HepG2 (cell line): ENCODE data around the gene PA2G4. TPM values are rescaled to one million over a fixed set of nuclear protein-coding genes. Genes with fewer than 3 reads are reported as not detected.

Experiments
- AKAP8 ChIP-seq: sonication (generic); formaldehyde crosslinking; IDR thresholded peaks from 2 replicates; pipeline ENCODE4 v1.5.1; 2020; ENCODE audit warnings: mild to moderate bottlenecking, missing genetic modification reagents
- FOXP1 ChIP-seq, 2 experiments: fragments of 450-650 bp in 1 of 2; IDR thresholded peaks; 2 replicates each; pipeline ENCODE4 v1.6.1; 2017 to 2018; ENCODE audit warnings: antibody characterized with exemption in 1 of 2
- MYC ChIP-seq: sonication (generic); formaldehyde crosslinking; IDR thresholded peaks from 2 replicates; pipeline ENCODE4 v1.9.0; 2021; ENCODE audit warnings: missing genetic modification reagents, borderline replicate concordance
- NRL ChIP-seq: sonication (generic); formaldehyde crosslinking; IDR thresholded peaks from 2 replicates; pipeline ENCODE4 v1.5.0; 2020; ENCODE audit warnings: missing genetic modification reagents, mild to moderate bottlenecking, moderate library complexity, borderline replicate concordance
- POLR2G ChIP-seq: fragments of 200-400 bp; formaldehyde crosslinking; IDR thresholded peaks from 2 replicates; pipeline ENCODE4 v1.6.1; 2018; ENCODE audit warnings: mild to moderate bottlenecking, low read depth, low read length, moderate library complexity
- TRAFD1 ChIP-seq: sonication (generic); formaldehyde crosslinking; IDR thresholded peaks from 2 replicates; pipeline ENCODE4 v1.5.1; 2020; ENCODE audit warnings: missing genetic modification reagents, mild to moderate bottlenecking, borderline replicate concordance
- YY1 ChIP-seq: IDR thresholded peaks from 2 replicates; pipeline ENCODE4 v1.6.1; 2011; ENCODE audit warnings: low read length, low read depth, moderate library complexity, mild to moderate bottlenecking; ENCODE audit not compliant: insufficient read depth, insufficient replicate concordance
- ZNF136 ChIP-seq: sonication (generic); formaldehyde crosslinking; IDR thresholded peaks from 2 replicates; pipeline ENCODE4 v1.8.1; 2022; ENCODE audit warnings: low read depth, mild to moderate bottlenecking, moderate library complexity, missing genetic modification reagents
- ZNF329 ChIP-seq: sonication (generic); formaldehyde crosslinking; IDR thresholded peaks from 2 replicates; pipeline ENCODE4 v1.9.0; 2021; ENCODE audit warnings: low read depth, mild to moderate bottlenecking, missing genetic modification reagents
- polyA plus RNA-seq, 8 experiments: library from polyadenylated mRNA; depleted of rRNA in 3 of 8; stranded (reverse) in 7 of 8; unstranded in 1 of 8; fragments of >200 nt; fragmentation: Illumina TruSeq in 4 of 8; extraction: Trizol in 4 of 8; gene quantifications; 2 replicates each; pipeline versions ENCODE4 v1.2.1 to v1.2.3, GENCODE V29; 2011 to 2016; ENCODE audit warnings: low read depth in 4 of 8, missing spikeins in 1 of 8, mixed read lengths in 1 of 8; ENCODE audit not compliant: insufficient read depth in 1 of 8
- total RNA-seq, 5 experiments: library from RNA; depleted of rRNA; stranded (reverse); fragments of >200 nt; fragmentation: Illumina TruSeq; extraction: Trizol; gene quantifications; 2 replicates each; pipeline ENCODE4 v1.2.3, GENCODE V29; 2016; ENCODE audit warnings: low read depth in 1 of 5
- TF ChIP-seq, protein P1 (sequence below): sonication (generic); formaldehyde crosslinking; IDR thresholded peaks from 2 replicates; pipeline ENCODE4 v1.4.0; 2020; ENCODE audit warnings: missing genetic modification reagents
- TF ChIP-seq, protein P2 (sequence below): sonication (generic); formaldehyde crosslinking; IDR thresholded peaks from 2 replicates; pipeline ENCODE4 v1.5.1; 2020; ENCODE audit warnings: mild to moderate bottlenecking, missing genetic modification reagents, borderline replicate concordance
- TF ChIP-seq, protein P3 (sequence below): sonication (generic); formaldehyde crosslinking; IDR thresholded peaks from 2 replicates; pipeline ENCODE4 v1.8.0; 2022; ENCODE audit warnings: missing genetic modification reagents, mild to moderate bottlenecking, inconsistent platforms, borderline replicate concordance

Gene PA2G4
- total and polyA plus RNA-seq, 2 of the 13 experiments (the other 11 are each of a cell fraction or from before 2014, with no cell fraction given): 147 to 240 TPM

- TF ChIP-seq, protein P1, sequence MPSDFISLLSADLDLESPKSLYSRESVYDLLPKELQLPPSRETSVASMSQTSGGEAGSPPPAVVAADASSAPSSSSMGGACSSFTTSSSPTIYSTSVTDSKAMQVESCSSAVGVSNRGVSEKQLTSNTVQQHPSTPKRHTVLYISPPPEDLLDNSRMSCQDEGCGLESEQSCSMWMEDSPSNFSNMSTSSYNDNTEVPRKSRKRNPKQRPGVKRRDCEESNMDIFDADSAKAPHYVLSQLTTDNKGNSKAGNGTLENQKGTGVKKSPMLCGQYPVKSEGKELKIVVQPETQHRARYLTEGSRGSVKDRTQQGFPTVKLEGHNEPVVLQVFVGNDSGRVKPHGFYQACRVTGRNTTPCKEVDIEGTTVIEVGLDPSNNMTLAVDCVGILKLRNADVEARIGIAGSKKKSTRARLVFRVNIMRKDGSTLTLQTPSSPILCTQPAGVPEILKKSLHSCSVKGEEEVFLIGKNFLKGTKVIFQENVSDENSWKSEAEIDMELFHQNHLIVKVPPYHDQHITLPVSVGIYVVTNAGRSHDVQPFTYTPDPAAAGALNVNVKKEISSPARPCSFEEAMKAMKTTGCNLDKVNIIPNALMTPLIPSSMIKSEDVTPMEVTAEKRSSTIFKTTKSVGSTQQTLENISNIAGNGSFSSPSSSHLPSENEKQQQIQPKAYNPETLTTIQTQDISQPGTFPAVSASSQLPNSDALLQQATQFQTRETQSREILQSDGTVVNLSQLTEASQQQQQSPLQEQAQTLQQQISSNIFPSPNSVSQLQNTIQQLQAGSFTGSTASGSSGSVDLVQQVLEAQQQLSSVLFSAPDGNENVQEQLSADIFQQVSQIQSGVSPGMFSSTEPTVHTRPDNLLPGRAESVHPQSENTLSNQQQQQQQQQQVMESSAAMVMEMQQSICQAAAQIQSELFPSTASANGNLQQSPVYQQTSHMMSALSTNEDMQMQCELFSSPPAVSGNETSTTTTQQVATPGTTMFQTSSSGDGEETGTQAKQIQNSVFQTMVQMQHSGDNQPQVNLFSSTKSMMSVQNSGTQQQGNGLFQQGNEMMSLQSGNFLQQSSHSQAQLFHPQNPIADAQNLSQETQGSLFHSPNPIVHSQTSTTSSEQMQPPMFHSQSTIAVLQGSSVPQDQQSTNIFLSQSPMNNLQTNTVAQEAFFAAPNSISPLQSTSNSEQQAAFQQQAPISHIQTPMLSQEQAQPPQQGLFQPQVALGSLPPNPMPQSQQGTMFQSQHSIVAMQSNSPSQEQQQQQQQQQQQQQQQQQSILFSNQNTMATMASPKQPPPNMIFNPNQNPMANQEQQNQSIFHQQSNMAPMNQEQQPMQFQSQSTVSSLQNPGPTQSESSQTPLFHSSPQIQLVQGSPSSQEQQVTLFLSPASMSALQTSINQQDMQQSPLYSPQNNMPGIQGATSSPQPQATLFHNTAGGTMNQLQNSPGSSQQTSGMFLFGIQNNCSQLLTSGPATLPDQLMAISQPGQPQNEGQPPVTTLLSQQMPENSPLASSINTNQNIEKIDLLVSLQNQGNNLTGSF (CRISPR knock-in tag): no peak
- peak; percentile 20 for TF ChIP-seq YY1
- TF ChIP-seq, protein P2, sequence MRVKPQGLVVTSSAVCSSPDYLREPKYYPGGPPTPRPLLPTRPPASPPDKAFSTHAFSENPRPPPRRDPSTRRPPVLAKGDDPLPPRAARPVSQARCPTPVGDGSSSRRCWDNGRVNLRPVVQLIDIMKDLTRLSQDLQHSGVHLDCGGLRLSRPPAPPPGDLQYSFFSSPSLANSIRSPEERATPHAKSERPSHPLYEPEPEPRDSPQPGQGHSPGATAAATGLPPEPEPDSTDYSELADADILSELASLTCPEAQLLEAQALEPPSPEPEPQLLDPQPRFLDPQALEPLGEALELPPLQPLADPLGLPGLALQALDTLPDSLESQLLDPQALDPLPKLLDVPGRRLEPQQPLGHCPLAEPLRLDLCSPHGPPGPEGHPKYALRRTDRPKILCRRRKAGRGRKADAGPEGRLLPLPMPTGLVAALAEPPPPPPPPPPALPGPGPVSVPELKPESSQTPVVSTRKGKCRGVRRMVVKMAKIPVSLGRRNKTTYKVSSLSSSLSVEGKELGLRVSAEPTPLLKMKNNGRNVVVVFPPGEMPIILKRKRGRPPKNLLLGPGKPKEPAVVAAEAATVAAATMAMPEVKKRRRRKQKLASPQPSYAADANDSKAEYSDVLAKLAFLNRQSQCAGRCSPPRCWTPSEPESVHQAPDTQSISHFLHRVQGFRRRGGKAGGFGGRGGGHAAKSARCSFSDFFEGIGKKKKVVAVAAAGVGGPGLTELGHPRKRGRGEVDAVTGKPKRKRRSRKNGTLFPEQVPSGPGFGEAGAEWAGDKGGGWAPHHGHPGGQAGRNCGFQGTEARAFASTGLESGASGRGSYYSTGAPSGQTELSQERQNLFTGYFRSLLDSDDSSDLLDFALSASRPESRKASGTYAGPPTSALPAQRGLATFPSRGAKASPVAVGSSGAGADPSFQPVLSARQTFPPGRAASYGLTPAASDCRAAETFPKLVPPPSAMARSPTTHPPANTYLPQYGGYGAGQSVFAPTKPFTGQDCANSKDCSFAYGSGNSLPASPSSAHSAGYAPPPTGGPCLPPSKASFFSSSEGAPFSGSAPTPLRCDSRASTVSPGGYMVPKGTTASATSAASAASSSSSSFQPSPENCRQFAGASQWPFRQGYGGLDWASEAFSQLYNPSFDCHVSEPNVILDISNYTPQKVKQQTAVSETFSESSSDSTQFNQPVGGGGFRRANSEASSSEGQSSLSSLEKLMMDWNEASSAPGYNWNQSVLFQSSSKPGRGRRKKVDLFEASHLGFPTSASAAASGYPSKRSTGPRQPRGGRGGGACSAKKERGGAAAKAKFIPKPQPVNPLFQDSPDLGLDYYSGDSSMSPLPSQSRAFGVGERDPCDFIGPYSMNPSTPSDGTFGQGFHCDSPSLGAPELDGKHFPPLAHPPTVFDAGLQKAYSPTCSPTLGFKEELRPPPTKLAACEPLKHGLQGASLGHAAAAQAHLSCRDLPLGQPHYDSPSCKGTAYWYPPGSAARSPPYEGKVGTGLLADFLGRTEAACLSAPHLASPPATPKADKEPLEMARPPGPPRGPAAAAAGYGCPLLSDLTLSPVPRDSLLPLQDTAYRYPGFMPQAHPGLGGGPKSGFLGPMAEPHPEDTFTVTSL (CRISPR knock-in tag): peak; percentile 54; the same call in 1 of the 2 replicates
- TF ChIP-seq POLR2G: peak; percentile 82
- TF ChIP-seq NRL (CRISPR knock-in tag): 0 out of 2 replicates have a peak, but pooled peaks have one; percentile 27
- no peak for TF ChIP-seq AKAP8 (CRISPR knock-in tag)
- TF ChIP-seq FOXP1 (IDR thresholded peaks at IDR 0.05): no peak; the same call in 1 of the 2 replicates
- peak; percentile 62 for TF ChIP-seq FOXP1 (CRISPR knock-in tag; IDR thresholded peaks at IDR 0.05)
- peak; percentile 66 for TF ChIP-seq MYC (CRISPR knock-in tag)
- TF ChIP-seq, protein P3, sequence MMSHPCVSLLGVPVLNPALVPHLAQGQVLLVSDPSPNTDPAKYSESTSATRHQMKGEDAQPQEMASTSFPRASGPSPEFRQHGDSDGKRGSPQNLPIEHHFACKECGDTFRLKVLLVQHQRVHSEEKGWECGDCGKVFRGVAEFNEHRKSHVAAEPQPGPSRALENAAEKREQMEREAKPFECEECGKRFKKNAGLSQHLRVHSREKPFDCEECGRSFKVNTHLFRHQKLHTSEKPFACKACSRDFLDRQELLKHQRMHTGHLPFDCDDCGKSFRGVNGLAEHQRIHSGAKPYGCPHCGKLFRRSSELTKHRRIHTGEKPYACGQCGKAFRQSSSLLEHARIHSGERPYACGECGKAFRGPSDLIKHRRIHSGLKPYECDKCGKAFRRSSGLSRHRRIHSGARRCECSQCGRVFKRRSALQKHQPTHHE: peak; percentile 52; the same call in 1 of the 2 replicates
- peak; percentile 53; the same call in 1 of the 2 replicates for TF ChIP-seq ZNF329 (CRISPR knock-in tag)
- TF ChIP-seq ZNF136 (CRISPR knock-in tag): no peak
- no peak for TF ChIP-seq TRAFD1 (CRISPR knock-in tag)
These were observed 24.4 kb upstream of the PA2G4 start, which contains the start of gene ERBB3 (continued) for GRCh38 chr12:56079723-56080555.
